Stimulated activated CD8-positive, alpha-beta memory T cell treated with anti-CD3 and anti-CD28 coated beads, Interleukin-2, amount 100 ng/mL, for 48 hours (primary cell): Measurements from ENCODE around the gene UGT2B17.
"Not testable (repeated sequence)": the region's sequence is repeated elsewhere in the genome, so short reads cannot be mapped to it uniquely, and the experiment has no call there.

Source experiments
- DNase-seq, 2 donors: peaks; one replicate each; pipeline ENCODE4 v3.0.0-alpha.2; 2020; ENCODE audit warnings: low read depth in 2 of 2

The UGT2B17 gene

GRCh38 chr4:68576272-68577125 is at the start of gene UGT2B17:
Gene UGT2B17 (minus strand): TSS chr4:68576322. CDS start chr4:68568484, 7,838 bp downstream.
- DNase-seq, result no peak

GRCh38 chr4:68622731-68623130 is 46.6 kb upstream of the UGT2B17 start:
- not testable (repeated sequence) for DNase-seq

GRCh38 chr4:68617003-68617698 is 41.0 kb upstream of the UGT2B17 start:
- DNase-seq, result no peak

GRCh38 chr4:68615699-68616422 is 39.7 kb upstream of the UGT2B17 start:
- DNase-seq, result no peak

- DNase-seq, result no peak
Observed at GRCh38 chr4:68613752-68614151, 37.6 kb upstream of the UGT2B17 start.

GRCh38 chr4:68606240-68606639 is 30.1 kb upstream of the UGT2B17 start:
- no peak for DNase-seq

GRCh38 chr4:68599150-68599549 is 23.0 kb upstream of the UGT2B17 start:
- DNase-seq, result no peak

- DNase-seq, result no peak
Observed at GRCh38 chr4:68597482-68597881, 21.4 kb upstream of the UGT2B17 start.

GRCh38 chr4:68594678-68595077 is 18.6 kb upstream of the UGT2B17 start:
- DNase-seq, result no peak

- no peak for DNase-seq
Observed at GRCh38 chr4:68593112-68593511, 17.0 kb upstream of the UGT2B17 start.

- no peak for DNase-seq
Observed at GRCh38 chr4:68592673-68593072, 16.6 kb upstream of the UGT2B17 start.

GRCh38 chr4:68591204-68591603 is 15.1 kb upstream of the UGT2B17 start:
- no peak for DNase-seq

GRCh38 chr4:68589790-68590189 is 13.7 kb upstream of the UGT2B17 start:
- no peak for DNase-seq

- no peak for DNase-seq
Observed at GRCh38 chr4:68582339-68582717, 6.2 kb upstream of the UGT2B17 start.

- no peak for DNase-seq
Observed at GRCh38 chr4:68581383-68582338, 5.5 kb upstream of the UGT2B17 start.

- no peak for DNase-seq
Observed at GRCh38 chr4:68577590-68577989, 1.5 kb upstream of the UGT2B17 start.

- not testable (repeated sequence) for DNase-seq
Observed at GRCh38 chr4:68575636-68576035, 486 bp downstream of the UGT2B17 start.

- DNase-seq, result no peak
Observed at GRCh38 chr4:68575081-68575480, 1.0 kb downstream of the UGT2B17 start.

GRCh38 chr4:68572653-68573170 is 3.4 kb downstream of the UGT2B17 start:
- no peak for DNase-seq

- no peak for DNase-seq
Observed at GRCh38 chr4:68570122-68570507, 6.0 kb downstream of the UGT2B17 start.
